Measurements from ENCODE around the gene PTPRM. TPM values are rescaled to one million over a fixed set of nuclear protein-coding genes. Genes with fewer than 3 reads are reported as not detected.

The PTPRM gene
- total RNA-seq (34.7 and 43.7 TPM in 2 replicates), polyA plus RNA-seq (37.4 and 42.2 TPM in 2 replicates), polyA minus RNA-seq (63.9 and 101 TPM in 2 replicates), Bru-seq, nascent RNA (percentile 76 among the genes with signal in this experiment), BruChase-seq, experiment 1, labeled RNA remaining after a 6-hour chase (percentile 58 among the genes with signal in this experiment), BruChase-seq, experiment 2, labeled RNA remaining after a 2-hour chase (percentile 63 among the genes with signal in this experiment)
- polyA plus RNA-seq (2011; cell fraction: cytosol; rRNA removed) = 26.9 and 33.0 TPM in 2 replicates
- polyA plus RNA-seq (2011; cell fraction: nucleus; rRNA removed) = 155 and 181 TPM in 2 replicates
- polyA plus RNA-seq (2012) = 11.4 and 18.5 TPM in 2 replicates
- 19.9 TPM for polyA minus RNA-seq (2011; cell fraction: cytosol; rRNA and poly(A)+ RNA removed)
- 137 and 188 TPM in 2 replicates for polyA minus RNA-seq (2011; cell fraction: nucleus; rRNA and poly(A)+ RNA removed)
- long read RNA-seq, partial matches to known transcripts = 8 of 13 reads
- long read RNA-seq, other reads (novel, unspliced or antisense) = 5 of 13 reads

DNA sequence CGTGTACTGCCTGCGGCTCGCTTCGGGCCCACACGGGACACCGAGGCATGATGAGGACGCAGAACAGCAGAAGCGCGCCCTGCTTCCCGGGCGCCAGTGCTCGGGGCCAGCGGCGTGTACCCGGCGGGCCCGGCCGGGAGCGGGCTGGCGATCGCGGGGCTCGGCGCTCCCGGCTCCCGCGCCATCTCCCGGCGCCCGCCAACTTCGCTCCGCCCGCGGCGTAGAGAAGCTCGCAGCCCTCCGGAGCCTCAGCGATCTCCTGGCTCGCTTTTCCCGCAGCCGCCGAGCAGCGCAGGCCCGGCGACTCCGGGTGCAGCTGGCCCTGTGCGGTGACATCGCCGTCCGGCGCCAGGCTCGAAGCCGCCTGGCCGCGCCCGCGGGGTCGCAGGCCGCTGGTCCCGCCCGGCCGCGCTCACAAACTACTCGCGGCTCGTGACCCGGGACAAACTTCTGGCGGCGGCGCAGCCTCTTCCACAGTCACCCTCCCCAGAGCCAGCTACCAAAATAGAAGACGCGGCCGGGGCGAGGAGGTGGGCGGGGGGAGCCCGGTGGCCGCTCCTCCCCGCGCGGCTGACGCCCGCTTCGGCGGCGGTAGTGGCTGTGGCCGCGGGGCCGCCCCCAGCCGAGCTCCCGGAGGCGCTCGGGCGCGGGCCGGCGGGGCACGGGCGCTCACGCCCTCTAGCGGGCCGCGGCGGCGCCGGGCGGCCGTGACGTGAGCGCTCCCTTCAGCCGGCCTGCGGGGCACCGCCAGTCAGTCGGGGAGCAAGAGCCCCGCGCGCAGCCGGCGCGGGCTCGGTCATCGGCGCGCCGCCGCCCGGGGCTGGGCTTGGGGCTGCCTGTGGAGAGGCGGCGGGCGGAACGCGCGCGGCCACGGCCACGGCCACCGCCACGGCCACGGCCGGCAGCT lies at the start of gene PTPRM:
Gene PTPRM, plus strand, starts transcription at position 750 of the 907 bp plus-strand sequence. CDS start 503 bp downstream, outside the sequence.
- no peak for TF ChIP-seq EZH2 (IDR thresholded peaks at IDR 0.05; ENCODE audit: borderline replicate concordance, low read depth, low read length, severe bottlenecking)
- no peak for TF ChIP-seq FOS (IDR thresholded peaks at IDR 0.05; ENCODE audit: borderline replicate concordance, insufficient read depth, low read length)
- TF ChIP-seq POLR2A (IDR thresholded peaks at IDR 0.05; ENCODE audit: low read depth, low read length) = peak; percentile 13
- no peak for TF ChIP-seq MYC (IDR thresholded peaks at IDR 0.05; ENCODE audit: low read depth, low read length)
- no peak for TF ChIP-seq GATA2 (IDR thresholded peaks at IDR 0.05; ENCODE audit: insufficient read depth, insufficient read length, low read depth, low read length)
- peak; percentile 22 for TF ChIP-seq POLR2AphosphoS5 (IDR thresholded peaks at IDR 0.05; ENCODE audit: insufficient read depth, low read depth, low read length)
- TF ChIP-seq JUN (IDR thresholded peaks at IDR 0.05; ENCODE audit: borderline replicate concordance, insufficient read depth, insufficient read length, low read depth) = no peak
- TF ChIP-seq, protein P1, sequence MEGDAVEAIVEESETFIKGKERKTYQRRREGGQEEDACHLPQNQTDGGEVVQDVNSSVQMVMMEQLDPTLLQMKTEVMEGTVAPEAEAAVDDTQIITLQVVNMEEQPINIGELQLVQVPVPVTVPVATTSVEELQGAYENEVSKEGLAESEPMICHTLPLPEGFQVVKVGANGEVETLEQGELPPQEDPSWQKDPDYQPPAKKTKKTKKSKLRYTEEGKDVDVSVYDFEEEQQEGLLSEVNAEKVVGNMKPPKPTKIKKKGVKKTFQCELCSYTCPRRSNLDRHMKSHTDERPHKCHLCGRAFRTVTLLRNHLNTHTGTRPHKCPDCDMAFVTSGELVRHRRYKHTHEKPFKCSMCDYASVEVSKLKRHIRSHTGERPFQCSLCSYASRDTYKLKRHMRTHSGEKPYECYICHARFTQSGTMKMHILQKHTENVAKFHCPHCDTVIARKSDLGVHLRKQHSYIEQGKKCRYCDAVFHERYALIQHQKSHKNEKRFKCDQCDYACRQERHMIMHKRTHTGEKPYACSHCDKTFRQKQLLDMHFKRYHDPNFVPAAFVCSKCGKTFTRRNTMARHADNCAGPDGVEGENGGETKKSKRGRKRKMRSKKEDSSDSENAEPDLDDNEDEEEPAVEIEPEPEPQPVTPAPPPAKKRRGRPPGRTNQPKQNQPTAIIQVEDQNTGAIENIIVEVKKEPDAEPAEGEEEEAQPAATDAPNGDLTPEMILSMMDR (IDR thresholded peaks at IDR 0.05; ENCODE audit: extremely low read depth in 1 of 2, insufficient read depth in 1 of 2, low read depth in 1 of 2, low read length in 2 of 2) = peak; percentile 28 to 41
- TF ChIP-seq, protein P2, sequence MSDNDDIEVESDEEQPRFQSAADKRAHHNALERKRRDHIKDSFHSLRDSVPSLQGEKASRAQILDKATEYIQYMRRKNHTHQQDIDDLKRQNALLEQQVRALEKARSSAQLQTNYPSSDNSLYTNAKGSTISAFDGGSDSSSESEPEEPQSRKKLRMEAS (IDR thresholded peaks at IDR 0.05; ENCODE audit: insufficient read depth, insufficient read length) = no peak
- Histone ChIP-seq H2AFZ (ENCODE audit: low read depth, low read length) (peak within 1 kb of the TSS; percentile 77), H3K9ac (replicated peaks; ENCODE audit: extremely low read depth, insufficient read depth, low read length) (peak within 1 kb of the TSS; percentile 88), H3K9me1 (replicated peaks; ENCODE audit: control insufficient read depth, extremely low read depth, insufficient read depth, low read length) (no peaks in the 10 kb centered on the region), H4K20me1 (replicated peaks; ENCODE audit: control insufficient read depth, extremely low read depth, insufficient read depth, low read length) (no peaks in the 10 kb centered on the region), H3K36me3 (ENCODE audit: control insufficient read depth in 2 of 2, extremely low read depth in 1 of 2, insufficient read depth in 2 of 2, low read length in 2 of 2) (no peaks in the 10 kb centered on the region), H3K4me1 (ENCODE audit: control insufficient read depth, extremely low read depth, insufficient read depth, low read length) (peaks cover 20% of the 10 kb centered on the region), H3K79me2 (ENCODE audit: control insufficient read depth, insufficient read depth, low read length) (no peaks in the 10 kb centered on the region), H3K27me3 (ENCODE audit: control insufficient read depth in 2 of 2, insufficient read depth in 2 of 2, low read length in 2 of 2) (no peaks in the 10 kb centered on the region), H3K9me3 (replicated peaks; ENCODE audit: control insufficient read depth, insufficient read depth, low read length) (no peaks in the 10 kb centered on the region), H3K4me3 (replicated peaks in 1 of 3; ENCODE audit: insufficient read depth in 1 of 3, low read depth in 1 of 3, low read length in 3 of 3) (peak within 1 kb of the TSS; percentile 56 to 93 (median 68)), H3K27ac (ENCODE audit: insufficient read depth, low read depth, low read length) (peak within 1 kb of the TSS; percentile 74), H3K4me2 (ENCODE audit: insufficient read depth, low read length) (peak within 1 kb of the TSS; percentile 86)
- dilution Hi-C loops (cut with MboI; ENCODE audit: extremely low pct_ligation_motif_present, low sequenced_read_pairs) = no loop called here
- BruUV-seq (replicated peaks) = no TSS peak
- ChIA-PET POLR2A (interaction anchor here (1.2 to 2.6 kb wide), 4 partner anchors 196 to 294 kb away, joined by 3 to 24 read pairs (median 8); no protein-coding TSS in a partner anchor), CTCF (interaction anchor here (0.6 to 4.9 kb wide), 61 partner anchors 8 to 943 kb away, joined by 3 to 344 read pairs (median 4); no protein-coding TSS in a partner anchor)
- FAIRE-seq (peak; percentile 70), DNase-seq (ENCODE audit: low read depth, low spot score) (peak; percentile 77)
- intact Hi-C loops (cut with micrococcal nuclease) = loop anchor here (1.0 to 5.0 kb wide), 7 partner anchors 114 to 822 kb away; no protein-coding TSS in a partner anchor

All from endothelial cell of umbilical vein (primary cell).